NCI-H2081 treated with DMSO at 0.1 percent for 48 hours (cell line): ENCODE measurements around the gene CFD.
"Not testable (repeated sequence)": the region's sequence is repeated elsewhere in the genome, so short reads cannot be mapped to it uniquely, and the experiment has no call there.

ENCODE experiments used
- DNase-seq: peaks from one replicate; lab custom pipeline; 2025; lab: John Stamatoyannopoulos, UW

CFD gene

GRCh38 chr19:852136-853013 is 7.1 kb upstream of the CFD start, which contains the start of gene ELANE:
ELANE (plus strand) TSS chr19:852303; CDS start chr19:852329, 26 bp downstream.
- no peak for DNase-seq

- DNase-seq = no peak
Measured at GRCh38 chr19:853014-853585, 6.4 kb upstream of the CFD start.

GRCh38 chr19:853614-854220 is 5.7 kb upstream of the CFD start:
- DNase-seq = not testable (repeated sequence)

GRCh38 chr19:854549-854948 is 4.9 kb upstream of the CFD start:
- no peak for DNase-seq

- DNase-seq = no peak
Measured at GRCh38 chr19:855142-855541, 4.3 kb upstream of the CFD start.

- no peak for DNase-seq
Measured at GRCh38 chr19:855566-856120, 3.8 kb upstream of the CFD start.

- no peak for DNase-seq
Measured at GRCh38 chr19:858284-858683, 1.2 kb upstream of the CFD start.

GRCh38 chr19:861141-861755 is 1.8 kb downstream of the CFD start:
- DNase-seq = no peak

GRCh38 chr19:861756-862580 is 2.5 kb downstream of the CFD start:
- DNase-seq = no peak

GRCh38 chr19:862581-863314 is 3.3 kb downstream of the CFD start:
- no peak for DNase-seq

GRCh38 chr19:863315-863620 is 3.8 kb downstream of the CFD start:
- DNase-seq = no peak

GRCh38 chr19:866769-867300 is 7.4 kb downstream of the CFD start:
- no peak for DNase-seq

- no peak for DNase-seq
Measured at GRCh38 chr19:867301-867793, 7.9 kb downstream of the CFD start.

- no peak for DNase-seq
Measured at GRCh38 chr19:867855-868457, 8.5 kb downstream of the CFD start.

GRCh38 chr19:868458-869244 is 9.2 kb downstream of the CFD start:
- no peak for DNase-seq

- no peak for DNase-seq
Measured at GRCh38 chr19:869245-870177, 10.0 kb downstream of the CFD start.

- no peak for DNase-seq
Measured at GRCh38 chr19:870314-870713, 10.8 kb downstream of the CFD start.

- DNase-seq = no peak
Measured at GRCh38 chr19:870963-871401, 11.5 kb downstream of the CFD start.
